GM23338 (cell line): ENCODE measurements around the gene OXT.

Source experiments
- CREB1 ChIP-seq: fragments of 250-450 bp; sonication (Bioruptor Pico); IDR thresholded peaks from 2 replicates; pipeline ENCODE4 v1.5.0; 2020; ENCODE audit warnings: low read depth, mild to moderate bottlenecking, moderate library complexity
- EZH2 ChIP-seq: fragments of 200-600 bp; sonication (generic); IDR thresholded peaks from one replicate; pipeline ENCODE4 v1.8.0; 2017; ENCODE audit warnings: antibody characterized with exemption, mild to moderate bottlenecking, low read depth; ENCODE audit not compliant: unreplicated experiment
- JUNB ChIP-seq: IDR thresholded peaks from one replicate; pipeline ENCODE4 v1.6.1; 2016; ENCODE audit warnings: antibody characterized with exemption; ENCODE audit not compliant: unreplicated experiment
- NANOG ChIP-seq: IDR thresholded peaks from 2 replicates; pipeline ENCODE4 v1.6.1; 2016; ENCODE audit warnings: antibody characterized with exemption, borderline replicate concordance
- POLR2AphosphoS5 ChIP-seq: IDR thresholded peaks from 2 replicates; pipeline ENCODE4 v1.6.1; 2016; ENCODE audit warnings: antibody characterized with exemption, low read depth
- TF ChIP-seq, protein P1 (sequence below), 2 experiments: fragments of 200-600 bp in 1 of 2; sonication (generic) in 1 of 2; conservative IDR thresholded peaks; 2 replicates each; pipeline versions ENCODE4 v1.5.1 to v1.6.1; 2016 to 2017; ENCODE audit warnings: antibody characterized with exemption in 2 of 2, low read depth in 2 of 2, mild to moderate bottlenecking in 2 of 2, moderate library complexity in 1 of 2
- TF ChIP-seq, protein P2 (sequence below): IDR thresholded peaks from 2 replicates; pipeline ENCODE4 v1.6.1; 2016; ENCODE audit warnings: antibody characterized with exemption
- TF ChIP-seq, protein P3 (sequence below): fragments of 250-450 bp; sonication (Bioruptor Pico); IDR thresholded peaks from 2 replicates; pipeline ENCODE4 v1.5.0; 2020; ENCODE audit warnings: mild to moderate bottlenecking, moderate library complexity

DNA sequence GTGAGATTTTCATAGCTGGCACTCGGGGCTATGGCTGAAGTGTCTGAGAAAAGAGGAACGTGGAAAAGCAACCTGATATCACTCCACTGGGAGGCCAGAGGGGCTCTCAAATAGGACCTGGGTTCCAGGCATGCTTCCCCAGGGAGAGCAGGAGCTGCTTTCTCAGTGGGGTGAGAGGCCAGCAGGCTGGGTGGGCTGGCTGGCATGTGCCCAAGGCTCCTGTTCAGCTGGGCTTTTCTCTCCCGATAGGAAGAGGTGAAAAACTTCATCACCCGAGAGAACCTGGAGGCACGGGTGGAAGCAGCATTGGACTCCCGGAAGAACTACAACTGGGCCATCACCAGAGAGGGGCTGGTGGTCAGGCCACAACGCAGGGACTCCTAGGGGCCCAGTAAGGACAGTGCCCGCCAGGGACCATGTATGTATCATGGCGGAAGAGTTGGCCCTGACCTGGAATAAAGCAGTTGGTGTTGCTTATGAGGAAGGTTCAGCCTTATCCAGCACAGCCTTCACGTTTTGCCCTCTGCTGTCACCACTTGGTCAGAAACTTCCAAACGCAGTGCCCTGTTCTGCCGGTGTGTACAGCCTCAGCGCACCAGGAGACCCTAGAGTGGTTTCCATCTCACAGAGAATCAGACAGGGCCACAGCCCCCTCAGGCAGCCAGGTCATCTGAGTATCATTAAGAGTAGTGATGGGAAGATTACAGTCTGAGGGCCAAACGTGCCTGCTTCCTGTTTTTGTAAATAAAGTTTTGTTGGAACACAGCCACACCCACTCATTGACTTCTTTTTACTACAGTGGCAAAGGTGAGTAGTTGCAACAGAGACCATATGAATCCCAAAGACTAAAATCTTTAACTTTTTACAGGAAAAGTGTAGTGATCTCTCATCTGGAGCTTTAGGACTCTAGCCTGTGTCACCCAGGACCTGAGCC is 23.7 kb upstream of the OXT start:
- no peak for TF ChIP-seq JUNB
- TF ChIP-seq, protein P1, sequence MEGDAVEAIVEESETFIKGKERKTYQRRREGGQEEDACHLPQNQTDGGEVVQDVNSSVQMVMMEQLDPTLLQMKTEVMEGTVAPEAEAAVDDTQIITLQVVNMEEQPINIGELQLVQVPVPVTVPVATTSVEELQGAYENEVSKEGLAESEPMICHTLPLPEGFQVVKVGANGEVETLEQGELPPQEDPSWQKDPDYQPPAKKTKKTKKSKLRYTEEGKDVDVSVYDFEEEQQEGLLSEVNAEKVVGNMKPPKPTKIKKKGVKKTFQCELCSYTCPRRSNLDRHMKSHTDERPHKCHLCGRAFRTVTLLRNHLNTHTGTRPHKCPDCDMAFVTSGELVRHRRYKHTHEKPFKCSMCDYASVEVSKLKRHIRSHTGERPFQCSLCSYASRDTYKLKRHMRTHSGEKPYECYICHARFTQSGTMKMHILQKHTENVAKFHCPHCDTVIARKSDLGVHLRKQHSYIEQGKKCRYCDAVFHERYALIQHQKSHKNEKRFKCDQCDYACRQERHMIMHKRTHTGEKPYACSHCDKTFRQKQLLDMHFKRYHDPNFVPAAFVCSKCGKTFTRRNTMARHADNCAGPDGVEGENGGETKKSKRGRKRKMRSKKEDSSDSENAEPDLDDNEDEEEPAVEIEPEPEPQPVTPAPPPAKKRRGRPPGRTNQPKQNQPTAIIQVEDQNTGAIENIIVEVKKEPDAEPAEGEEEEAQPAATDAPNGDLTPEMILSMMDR (conservative IDR thresholded peaks at IDR 0.05; ENCODE audit: low read depth in 2 of 2), result no peak
- TF ChIP-seq EZH2, result no peak
- TF ChIP-seq NANOG, result no peak
- TF ChIP-seq, protein P2, sequence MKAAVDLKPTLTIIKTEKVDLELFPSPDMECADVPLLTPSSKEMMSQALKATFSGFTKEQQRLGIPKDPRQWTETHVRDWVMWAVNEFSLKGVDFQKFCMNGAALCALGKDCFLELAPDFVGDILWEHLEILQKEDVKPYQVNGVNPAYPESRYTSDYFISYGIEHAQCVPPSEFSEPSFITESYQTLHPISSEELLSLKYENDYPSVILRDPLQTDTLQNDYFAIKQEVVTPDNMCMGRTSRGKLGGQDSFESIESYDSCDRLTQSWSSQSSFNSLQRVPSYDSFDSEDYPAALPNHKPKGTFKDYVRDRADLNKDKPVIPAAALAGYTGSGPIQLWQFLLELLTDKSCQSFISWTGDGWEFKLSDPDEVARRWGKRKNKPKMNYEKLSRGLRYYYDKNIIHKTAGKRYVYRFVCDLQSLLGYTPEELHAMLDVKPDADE, result no peak
- TF ChIP-seq POLR2AphosphoS5, result no peak
- TF ChIP-seq CREB1, result no peak
- TF ChIP-seq, protein P3, sequence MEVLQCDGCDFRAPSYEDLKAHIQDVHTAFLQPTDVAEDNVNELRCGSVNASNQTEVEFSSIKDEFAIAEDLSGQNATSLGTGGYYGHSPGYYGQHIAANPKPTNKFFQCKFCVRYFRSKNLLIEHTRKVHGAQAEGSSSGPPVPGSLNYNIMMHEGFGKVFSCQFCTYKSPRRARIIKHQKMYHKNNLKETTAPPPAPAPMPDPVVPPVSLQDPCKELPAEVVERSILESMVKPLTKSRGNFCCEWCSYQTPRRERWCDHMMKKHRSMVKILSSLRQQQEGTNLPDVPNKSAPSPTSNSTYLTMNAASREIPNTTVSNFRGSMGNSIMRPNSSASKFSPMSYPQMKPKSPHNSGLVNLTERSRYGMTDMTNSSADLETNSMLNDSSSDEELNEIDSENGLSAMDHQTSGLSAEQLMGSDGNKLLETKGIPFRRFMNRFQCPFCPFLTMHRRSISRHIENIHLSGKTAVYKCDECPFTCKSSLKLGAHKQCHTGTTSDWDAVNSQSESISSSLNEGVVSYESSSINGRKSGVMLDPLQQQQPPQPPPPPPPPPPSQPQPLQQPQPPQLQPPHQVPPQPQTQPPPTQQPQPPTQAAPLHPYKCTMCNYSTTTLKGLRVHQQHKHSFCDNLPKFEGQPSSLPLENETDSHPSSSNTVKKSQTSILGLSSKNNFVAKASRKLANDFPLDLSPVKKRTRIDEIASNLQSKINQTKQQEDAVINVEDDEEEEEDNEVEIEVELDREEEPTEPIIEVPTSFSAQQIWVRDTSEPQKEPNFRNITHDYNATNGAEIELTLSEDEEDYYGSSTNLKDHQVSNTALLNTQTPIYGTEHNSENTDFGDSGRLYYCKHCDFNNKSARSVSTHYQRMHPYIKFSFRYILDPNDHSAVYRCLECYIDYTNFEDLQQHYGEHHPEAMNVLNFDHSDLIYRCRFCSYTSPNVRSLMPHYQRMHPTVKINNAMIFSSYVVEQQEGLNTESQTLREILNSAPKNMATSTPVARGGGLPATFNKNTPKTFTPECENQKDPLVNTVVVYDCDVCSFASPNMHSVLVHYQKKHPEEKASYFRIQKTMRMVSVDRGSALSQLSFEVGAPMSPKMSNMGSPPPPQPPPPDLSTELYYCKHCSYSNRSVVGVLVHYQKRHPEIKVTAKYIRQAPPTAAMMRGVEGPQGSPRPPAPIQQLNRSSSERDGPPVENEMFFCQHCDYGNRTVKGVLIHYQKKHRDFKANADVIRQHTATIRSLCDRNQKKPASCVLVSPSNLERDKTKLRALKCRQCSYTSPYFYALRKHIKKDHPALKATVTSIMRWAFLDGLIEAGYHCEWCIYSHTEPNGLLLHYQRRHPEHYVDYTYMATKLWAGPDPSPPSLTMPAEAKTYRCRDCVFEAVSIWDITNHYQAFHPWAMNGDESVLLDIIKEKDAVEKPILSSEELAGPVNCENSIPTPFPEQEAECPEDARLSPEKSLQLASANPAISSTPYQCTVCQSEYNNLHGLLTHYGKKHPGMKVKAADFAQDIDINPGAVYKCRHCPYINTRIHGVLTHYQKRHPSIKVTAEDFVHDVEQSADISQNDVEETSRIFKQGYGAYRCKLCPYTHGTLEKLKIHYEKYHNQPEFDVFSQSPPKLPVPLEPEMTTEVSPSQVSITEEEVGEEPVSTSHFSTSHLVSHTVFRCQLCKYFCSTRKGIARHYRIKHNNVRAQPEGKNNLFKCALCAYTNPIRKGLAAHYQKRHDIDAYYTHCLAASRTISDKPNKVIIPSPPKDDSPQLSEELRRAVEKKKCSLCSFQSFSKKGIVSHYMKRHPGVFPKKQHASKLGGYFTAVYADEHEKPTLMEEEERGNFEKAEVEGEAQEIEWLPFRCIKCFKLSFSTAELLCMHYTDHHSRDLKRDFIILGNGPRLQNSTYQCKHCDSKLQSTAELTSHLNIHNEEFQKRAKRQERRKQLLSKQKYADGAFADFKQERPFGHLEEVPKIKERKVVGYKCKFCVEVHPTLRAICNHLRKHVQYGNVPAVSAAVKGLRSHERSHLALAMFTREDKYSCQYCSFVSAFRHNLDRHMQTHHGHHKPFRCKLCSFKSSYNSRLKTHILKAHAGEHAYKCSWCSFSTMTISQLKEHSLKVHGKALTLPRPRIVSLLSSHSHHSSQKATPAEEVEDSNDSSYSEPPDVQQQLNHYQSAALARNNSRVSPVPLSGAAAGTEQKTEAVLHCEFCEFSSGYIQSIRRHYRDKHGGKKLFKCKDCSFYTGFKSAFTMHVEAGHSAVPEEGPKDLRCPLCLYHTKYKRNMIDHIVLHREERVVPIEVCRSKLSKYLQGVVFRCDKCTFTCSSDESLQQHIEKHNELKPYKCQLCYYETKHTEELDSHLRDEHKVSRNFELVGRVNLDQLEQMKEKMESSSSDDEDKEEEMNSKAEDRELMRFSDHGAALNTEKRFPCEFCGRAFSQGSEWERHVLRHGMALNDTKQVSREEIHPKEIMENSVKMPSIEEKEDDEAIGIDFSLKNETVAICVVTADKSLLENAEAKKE, result no peak
